GM18861 (cell line): ENCODE data around the gene NUP98.

Experiments used
- ATAC-seq: cut with Tn5 transposase; IDR thresholded peaks from one replicate; pipeline ENCODE4 v1.9.1; 2021; ENCODE audit not compliant: unreplicated experiment

The NUP98 gene

GRCh38 chr11:3738723-3739122 is 58.6 kb downstream of the NUP98 start:
- ATAC-seq = no peak

DNA sequence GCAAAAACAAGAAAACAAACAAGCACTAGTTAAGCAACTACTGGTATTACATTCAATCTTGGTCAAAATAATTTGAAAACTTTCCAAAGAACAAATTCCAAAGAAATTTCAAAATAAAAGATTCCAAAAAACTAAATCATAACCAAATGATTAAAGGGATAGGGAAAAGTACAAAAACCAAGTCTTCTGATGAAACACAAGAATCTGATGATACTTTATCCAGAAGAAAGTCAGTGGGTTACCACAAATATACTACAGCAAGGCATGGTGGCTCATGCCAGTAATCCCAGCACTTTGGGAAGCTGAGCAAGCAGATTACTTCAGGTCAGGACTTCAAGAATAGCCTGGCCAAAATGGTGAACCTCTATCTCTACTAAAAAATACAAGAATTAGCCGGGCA is 59.1 kb downstream of the NUP98 start:
- ATAC-seq = no peak

DNA sequence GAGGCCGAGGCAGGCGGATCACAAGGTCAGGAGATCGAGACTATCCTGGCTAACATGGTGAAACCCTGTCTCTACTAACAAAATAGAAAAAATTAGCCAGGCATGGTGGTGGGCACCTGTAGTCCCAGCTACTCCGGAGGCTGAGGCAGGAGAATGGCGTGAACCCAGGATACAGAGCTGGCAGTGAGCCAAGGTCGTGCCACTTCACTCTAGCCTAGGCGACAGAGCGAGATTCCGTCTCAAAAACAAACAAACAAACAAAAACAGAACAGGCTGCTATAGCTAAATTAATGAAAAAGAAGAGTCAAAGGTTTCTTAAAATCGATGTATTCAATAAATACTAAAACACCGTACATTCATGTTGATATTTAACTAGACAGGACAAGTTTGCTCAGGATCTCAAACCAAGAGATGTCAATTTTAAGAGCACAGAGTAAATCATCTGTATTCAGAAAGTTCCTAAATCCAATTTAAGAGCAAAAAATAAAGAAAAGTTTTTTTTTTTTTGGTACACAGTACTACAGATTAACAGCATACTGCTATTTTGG is 59.9 kb downstream of the NUP98 start:
- no peak for ATAC-seq

DNA sequence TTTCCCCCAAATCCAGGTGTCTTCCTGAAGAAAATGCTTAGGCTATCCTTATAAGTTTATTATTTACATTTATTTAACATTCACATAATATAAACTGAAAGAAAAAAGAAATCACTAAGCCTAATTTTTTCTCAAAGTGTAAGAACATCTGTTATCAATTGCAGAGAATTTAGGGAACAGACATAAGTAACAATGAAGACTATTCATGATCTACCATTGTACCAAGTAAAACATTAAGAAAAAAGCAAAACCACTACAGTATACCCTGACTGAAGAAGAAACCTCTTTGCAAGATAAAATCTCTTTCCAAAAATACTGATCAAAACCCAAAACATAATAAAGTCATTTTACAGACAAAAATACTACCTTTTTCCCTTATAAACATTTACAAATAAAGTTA is 60.5 kb downstream of the NUP98 start:
- no peak for ATAC-seq

DNA sequence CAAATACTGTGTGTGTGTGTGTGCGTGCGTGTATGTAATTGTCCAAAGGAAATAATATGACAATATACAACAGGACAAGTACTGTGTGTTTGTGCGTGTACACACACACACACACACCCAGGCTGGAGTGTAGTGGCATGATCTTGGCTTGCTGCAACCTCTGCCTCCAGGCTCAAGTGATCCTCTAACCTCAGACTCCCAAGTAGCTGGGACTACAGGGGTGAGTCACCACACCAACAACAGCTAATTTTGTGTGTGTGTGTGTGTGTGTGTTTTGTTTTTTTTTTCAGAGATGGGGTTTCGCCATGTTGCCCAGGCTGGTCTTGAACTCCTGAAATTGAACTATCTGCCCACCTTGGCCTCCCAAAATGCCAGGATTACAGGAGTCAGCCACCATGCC is 61.5 kb downstream of the NUP98 start:
- no peak for ATAC-seq

GRCh38 chr11:3732671-3733436 is 64.5 kb downstream of the NUP98 start:
- no peak for ATAC-seq

- no peak for ATAC-seq
Measured at GRCh38 chr11:3723014-3723708, 74.2 kb downstream of the NUP98 start.

DNA sequence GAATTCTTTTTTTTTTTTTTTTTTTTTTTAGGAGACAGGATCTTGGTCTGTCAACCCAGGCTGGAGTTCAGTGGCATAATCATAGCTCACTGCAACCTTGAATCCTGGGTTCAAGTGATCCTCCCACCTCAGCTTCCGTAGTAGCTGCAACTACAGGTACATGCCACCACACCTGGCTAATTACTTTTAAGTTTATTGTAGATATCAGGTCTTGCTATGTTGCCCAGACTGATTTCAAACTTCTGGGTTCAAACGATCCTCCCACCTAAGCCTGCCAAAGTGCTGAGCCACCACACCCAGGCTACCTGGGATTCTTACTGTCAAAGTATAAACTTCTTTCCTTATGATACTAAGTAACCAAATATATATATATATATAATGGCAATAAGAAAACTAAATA is 75.3 kb downstream of the NUP98 start:
- ATAC-seq = no peak

DNA sequence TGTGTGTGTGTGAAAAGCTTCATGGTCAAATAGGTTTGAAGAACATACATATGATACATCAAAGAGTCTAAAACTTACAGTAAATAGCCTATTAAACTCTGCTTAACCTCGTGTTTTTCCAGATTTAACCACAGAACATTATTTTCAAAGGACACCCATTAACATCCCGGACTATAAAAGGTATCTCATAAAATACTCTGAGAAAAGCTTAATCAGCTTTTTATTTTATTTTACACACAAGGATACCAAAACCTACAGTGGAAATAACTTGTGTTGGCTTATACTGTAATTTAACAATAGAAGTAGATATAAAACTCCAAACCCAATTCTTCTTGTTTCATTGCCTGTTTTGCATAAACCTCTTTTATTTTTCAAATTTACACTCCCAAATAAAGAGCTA is 76.4 kb downstream of the NUP98 start:
- no peak for ATAC-seq

DNA sequence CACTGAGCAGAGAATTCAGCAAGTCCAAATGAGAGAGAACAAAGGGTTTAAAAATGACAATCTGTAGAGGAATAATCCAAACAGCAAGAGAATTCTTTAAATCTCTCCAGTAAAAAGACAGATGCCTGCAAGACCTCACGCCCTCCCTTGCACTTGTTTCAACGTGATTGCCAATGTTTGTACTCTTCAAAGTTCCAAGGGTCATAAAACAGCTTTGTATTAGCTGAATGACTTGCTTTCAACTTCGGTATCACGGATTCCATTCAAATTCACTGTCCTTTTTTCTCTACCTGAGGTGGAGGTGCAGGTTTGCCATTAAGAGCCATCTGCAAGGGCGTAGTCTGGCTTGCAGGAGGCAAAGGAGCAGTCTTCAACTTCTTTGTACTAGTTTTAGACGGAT is 85.1 kb downstream of the NUP98 start:
- ATAC-seq = no peak

DNA sequence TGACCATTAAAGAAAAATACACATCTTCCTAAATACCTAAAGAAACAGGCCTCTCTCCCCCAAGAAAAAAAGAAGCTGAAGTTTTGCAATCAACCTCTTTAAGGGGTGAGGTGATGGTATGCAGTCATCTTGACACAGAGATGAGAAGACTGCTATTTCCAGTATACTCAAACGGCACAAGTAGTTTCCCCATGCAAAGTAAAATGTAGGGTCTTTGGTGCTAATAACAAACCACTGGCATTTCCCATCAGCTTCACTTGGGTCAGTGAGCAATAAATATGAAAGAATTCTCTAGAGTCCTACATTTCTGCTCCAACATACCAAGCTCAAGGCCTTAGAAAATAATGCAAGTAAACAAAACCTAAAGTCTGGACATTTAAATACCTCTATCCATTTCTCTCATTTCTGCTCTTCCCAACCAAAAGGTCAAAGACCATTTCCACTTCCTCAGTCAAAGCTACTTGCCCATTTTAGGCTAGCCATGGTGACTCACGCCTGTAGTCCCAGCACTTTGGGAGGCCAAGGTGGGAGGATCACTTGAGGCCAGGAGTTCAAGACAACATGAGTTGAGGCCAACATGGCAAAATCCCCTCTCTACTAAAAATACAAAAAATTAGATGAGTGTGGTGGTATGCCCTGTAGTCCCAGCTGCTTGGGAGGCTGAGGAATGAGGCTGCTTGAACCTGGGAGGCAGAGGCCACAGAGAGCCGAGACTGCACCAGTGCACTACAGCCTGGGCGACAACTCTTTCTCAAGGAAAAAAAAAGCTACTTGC is 86.7 kb downstream of the NUP98 start:
- ATAC-seq = no peak

DNA sequence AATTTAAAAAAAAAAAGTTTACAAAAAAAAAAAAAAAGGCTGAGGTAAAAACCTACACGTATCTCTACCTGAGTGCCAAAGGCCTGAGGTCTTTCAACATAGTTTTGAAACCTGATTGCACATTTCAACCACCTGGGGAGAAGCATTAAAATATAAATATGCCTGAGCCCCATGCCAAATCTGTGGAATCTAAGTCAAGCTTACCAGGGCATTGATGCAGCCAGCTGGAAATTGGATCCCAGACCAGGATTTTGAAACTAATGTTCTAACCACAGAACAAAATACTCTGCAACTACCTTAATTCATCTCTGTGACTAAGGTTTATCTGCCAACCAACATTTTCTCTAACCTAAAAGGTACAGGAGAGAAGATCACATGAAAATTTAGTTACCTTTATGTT is 87.4 kb downstream of the NUP98 start:
- no peak for ATAC-seq

- no peak for ATAC-seq
Measured at GRCh38 chr11:3707176-3707575, 90.2 kb downstream of the NUP98 start.

DNA sequence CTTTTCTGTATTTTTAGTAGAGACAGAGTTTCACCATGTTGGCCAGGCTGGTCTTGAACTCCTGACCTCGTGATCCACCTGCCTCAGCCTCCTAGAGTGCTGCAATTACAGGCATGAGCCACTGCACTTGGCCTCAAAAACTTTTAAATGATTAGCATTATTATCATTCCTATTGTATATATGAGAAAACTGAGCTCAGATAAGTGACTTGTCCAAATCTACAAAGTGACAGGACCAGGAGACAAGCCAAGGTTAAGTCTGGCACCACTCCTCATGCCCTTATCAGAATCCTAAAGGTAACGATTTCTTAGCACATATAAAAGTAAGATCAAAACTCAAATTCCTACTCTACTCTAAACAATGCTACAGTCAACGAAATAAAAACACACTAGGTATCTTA is 94.0 kb downstream of the NUP98 start:
- no peak for ATAC-seq

- ATAC-seq = no peak
Measured at GRCh38 chr11:3700910-3701309, 96.4 kb downstream of the NUP98 start.

- ATAC-seq = no peak
Measured at GRCh38 chr11:3700410-3700809, 96.9 kb downstream of the NUP98 start.

- no peak for ATAC-seq
Measured at GRCh38 chr11:3686751-3687150, 110.6 kb downstream of the NUP98 start.

DNA sequence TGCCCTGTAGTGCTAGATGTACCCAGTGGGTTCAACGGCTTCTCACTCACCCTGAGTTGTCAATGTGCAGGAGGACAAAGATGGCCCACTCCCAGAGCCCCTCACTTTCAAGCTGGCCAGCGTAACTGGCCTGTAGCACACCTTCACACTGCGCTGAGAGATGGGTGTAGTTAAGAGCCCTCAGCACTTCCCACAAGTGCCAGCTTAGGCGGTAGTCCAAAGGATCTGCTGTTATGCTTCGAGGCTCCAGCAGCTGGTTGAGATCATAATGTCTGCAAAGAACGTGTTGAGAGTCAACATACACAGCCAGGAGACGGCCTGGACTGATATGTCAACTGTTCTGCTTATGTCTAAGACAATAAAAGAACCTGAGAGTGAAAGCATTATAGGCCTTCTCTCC is 111.4 kb downstream of the NUP98 start:
- ATAC-seq = no peak

GRCh38 chr11:3684819-3685172 is 112.6 kb downstream of the NUP98 start:
- ATAC-seq = no peak

DNA sequence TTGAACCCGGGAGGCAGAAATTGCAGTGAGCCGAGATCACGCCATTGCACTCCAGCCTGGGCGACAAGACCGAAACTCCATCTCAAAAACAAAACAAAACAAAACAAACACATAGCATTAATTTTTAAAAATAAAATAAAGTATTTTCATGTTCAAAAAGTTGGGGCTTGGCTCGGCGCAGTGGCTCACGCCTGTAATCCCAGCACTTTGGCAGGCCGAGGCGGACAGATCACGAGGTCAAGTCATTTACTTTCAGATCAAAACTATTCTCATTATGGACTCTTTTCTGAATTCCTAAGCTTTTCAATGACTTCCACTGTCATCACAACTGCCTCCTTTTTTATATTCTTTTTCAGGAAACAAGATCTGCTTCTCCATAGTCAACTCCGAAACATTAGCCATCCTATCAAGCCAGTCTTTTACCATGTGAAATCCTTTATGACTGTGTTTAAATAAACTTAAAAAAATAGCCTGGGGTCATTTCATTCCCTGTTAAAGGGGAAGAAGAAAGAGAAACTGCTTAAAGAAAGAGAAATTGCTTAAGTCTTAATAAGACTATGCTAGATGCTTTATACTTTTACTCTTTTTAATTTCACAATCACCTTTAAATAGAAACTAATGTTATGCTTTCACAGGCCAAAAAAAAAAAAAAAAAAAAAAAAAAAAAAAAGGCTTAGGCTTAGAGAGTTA is 113.1 kb downstream of the NUP98 start:
- no peak for ATAC-seq

GRCh38 chr11:3683039-3683438 is 114.3 kb downstream of the NUP98 start:
- no peak for ATAC-seq
